IPS-11a (cell line): ENCODE results near the gene C19orf33.

ENCODE experiments used
- H3K4me3 ChIP-seq: one replicate; pipeline ENCODE4 v1.5.1; 2013; ENCODE audit warnings: low read depth, low read length, control low read depth

Gene C19orf33

GRCh38 chr19:38308006-38308766 lies 4.1 kb downstream of the C19orf33 start:
- H3K4me3 ChIP-seq = no peak overlapping the region

- H3K4me3 ChIP-seq = no peak overlapping the region
Observed at GRCh38 chr19:38308926-38309614, 5.0 kb downstream of the C19orf33 start.

- no peak overlapping the region for H3K4me3 ChIP-seq
Observed at GRCh38 chr19:38309615-38310278, 5.7 kb downstream of the C19orf33 start.

GRCh38 chr19:38310279-38310670 lies 6.2 kb downstream of the C19orf33 start:
- no peak overlapping the region for H3K4me3 ChIP-seq

- no peak overlapping the region for H3K4me3 ChIP-seq
Observed at GRCh38 chr19:38310986-38311385, 6.9 kb downstream of the C19orf33 start.

- peak within 1 kb of the TSS; percentile 79 for H3K4me3 ChIP-seq
Observed at GRCh38 chr19:38315657-38316476, 11.8 kb downstream of the C19orf33 start, which contains the start of gene YIF1B. Gene YIF1B (minus strand): TSS chr19:38315947. CDS start chr19:38315917, 30 bp downstream.

GRCh38 chr19:38316477-38317067 lies 12.5 kb downstream of the C19orf33 start:
- H3K4me3 ChIP-seq = peak overlapping the region; percentile 13

- H3K4me3 ChIP-seq = no peak overlapping the region
Observed at GRCh38 chr19:38317104-38317612, 13.1 kb downstream of the C19orf33 start.

GRCh38 chr19:38318660-38319059 lies 14.6 kb downstream of the C19orf33 start:
- no peak overlapping the region for H3K4me3 ChIP-seq

- peak within 1 kb of the TSS; percentile 56 for H3K4me3 ChIP-seq
Observed at GRCh38 chr19:38319421-38320258, 15.6 kb downstream of the C19orf33 start, which contains the start of gene KCNK6. Gene KCNK6 (plus strand): TSS chr19:38319845. CDS start chr19:38319951, 106 bp downstream.

- H3K4me3 ChIP-seq = no peak overlapping the region
Observed at GRCh38 chr19:38320969-38321339, 16.9 kb downstream of the C19orf33 start.

GRCh38 chr19:38321646-38322196 lies 17.7 kb downstream of the C19orf33 start:
- no peak overlapping the region for H3K4me3 ChIP-seq

GRCh38 chr19:38323291-38323690 lies 19.2 kb downstream of the C19orf33 start:
- H3K4me3 ChIP-seq = no peak overlapping the region

- no peak overlapping the region for H3K4me3 ChIP-seq
Observed at GRCh38 chr19:38324431-38324830, 20.4 kb downstream of the C19orf33 start.

GRCh38 chr19:38326591-38326990 lies 22.5 kb downstream of the C19orf33 start:
- H3K4me3 ChIP-seq = no peak overlapping the region

- no peak overlapping the region for H3K4me3 ChIP-seq
Observed at GRCh38 chr19:38329651-38330050, 25.6 kb downstream of the C19orf33 start.

- H3K4me3 ChIP-seq = no peak overlapping the region
Observed at GRCh38 chr19:38331728-38332127, 27.7 kb downstream of the C19orf33 start.

GRCh38 chr19:38333245-38333644 lies 29.2 kb downstream of the C19orf33 start:
- no peak overlapping the region for H3K4me3 ChIP-seq
